ENCODE measurements around the gene GATAD2A.

GATAD2A gene

DNA sequence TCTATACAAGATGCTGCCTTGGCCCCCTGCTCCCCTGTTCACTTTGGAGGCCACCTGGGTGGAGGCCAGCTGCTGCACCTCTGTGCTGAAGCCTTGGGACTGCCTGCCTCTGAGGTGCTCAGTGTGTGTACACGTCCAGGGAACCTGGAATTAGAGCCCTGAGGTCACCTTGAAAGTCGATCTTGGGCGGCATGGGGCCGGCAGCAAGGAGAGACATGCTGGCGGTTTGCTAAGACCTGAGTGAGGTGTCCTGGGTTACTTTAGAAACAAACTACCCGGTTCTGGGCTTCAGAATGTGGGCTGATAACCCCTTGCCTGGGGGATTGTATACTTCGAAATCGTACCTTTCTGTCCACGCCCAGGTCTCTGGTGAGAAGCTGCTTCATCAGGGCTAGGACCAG is 84.3 kb downstream of the GATAD2A start:
- TF ChIP-seq GATA3 (IDR thresholded peaks at IDR 0.05; ENCODE audit: low read depth, low read length) (no peak), GATA2 (IDR thresholded peaks at IDR 0.05; ENCODE audit: low read depth, low read length) (no peak)

DNA sequence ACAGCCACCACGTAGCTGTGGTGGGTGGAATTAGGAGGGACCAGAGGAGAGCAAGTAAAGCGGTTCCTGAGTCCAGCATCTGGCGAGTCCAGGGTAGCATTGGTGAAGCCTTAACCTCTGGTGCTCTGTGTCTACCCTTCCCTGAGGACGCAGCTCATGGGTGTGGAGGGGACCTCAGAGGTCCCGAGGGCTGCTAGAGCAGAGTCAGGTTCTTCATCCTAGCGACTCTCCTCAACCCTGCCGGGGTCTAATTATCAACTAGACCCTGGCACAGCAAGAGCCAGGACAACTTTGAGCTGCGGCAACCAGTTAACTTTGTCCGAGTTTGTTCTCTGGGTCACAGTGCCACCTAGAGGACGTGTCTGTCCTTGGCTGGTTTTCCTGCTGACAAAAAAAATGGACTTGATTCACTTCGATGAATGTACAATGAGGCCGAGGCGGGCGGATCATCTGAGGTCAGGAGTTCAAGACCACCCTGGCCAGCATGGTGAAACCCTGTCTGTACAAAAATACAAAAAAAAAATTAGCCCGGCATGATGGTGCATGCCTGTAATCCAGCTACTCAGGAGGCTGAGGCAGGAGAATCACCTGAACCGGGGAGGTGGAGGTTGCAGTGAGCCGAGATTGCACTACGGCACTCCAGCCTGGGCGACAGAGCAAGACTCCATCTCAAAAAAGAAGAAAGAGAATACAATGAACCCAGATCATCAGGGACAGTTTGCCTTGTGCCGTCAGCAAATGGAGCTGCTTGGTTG is 84.9 kb downstream of the GATAD2A start:
- TF ChIP-seq GATA2 (IDR thresholded peaks at IDR 0.05; ENCODE audit: low read depth, low read length) (no peak), GATA3 (IDR thresholded peaks at IDR 0.05; ENCODE audit: low read depth, low read length) (no peak)

DNA sequence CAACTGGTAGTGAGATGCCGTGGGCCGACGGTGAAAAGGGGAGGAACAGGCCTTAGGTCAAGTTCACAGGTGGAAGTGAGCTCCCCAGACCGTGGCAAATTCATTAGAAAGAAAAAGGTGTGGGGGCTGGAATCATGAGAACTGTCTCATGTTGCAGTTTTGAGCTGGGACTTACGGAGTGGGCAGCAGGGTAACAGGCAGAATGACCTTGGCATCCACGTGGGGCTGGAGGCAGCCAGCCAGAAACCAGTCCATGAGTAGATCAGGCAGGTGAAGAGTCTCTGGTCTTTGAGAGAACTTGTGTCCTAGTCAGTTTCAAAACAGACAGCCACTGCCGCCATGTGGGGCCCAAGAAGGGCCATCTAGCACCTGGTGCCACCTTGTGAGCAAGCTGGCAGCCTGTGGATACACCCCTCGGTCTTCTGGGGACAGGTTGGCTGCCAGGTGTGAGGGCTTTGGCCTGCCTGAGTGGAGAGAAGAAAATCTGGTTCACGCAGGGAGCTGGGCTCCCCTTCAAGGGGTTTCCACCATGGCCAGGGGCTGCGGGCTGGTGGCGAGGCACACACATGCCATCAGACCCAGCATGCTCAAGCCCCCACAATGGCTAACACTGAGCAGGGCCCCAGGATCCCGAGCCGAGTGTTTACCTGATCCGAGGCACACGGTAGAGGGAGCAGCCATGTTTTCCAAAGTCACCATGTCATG is 86.0 kb downstream of the GATAD2A start:
- TF ChIP-seq GATA3 (IDR thresholded peaks at IDR 0.05; ENCODE audit: low read depth, low read length) (no peak), GATA2 (IDR thresholded peaks at IDR 0.05; ENCODE audit: low read depth, low read length) (no peak)

DNA sequence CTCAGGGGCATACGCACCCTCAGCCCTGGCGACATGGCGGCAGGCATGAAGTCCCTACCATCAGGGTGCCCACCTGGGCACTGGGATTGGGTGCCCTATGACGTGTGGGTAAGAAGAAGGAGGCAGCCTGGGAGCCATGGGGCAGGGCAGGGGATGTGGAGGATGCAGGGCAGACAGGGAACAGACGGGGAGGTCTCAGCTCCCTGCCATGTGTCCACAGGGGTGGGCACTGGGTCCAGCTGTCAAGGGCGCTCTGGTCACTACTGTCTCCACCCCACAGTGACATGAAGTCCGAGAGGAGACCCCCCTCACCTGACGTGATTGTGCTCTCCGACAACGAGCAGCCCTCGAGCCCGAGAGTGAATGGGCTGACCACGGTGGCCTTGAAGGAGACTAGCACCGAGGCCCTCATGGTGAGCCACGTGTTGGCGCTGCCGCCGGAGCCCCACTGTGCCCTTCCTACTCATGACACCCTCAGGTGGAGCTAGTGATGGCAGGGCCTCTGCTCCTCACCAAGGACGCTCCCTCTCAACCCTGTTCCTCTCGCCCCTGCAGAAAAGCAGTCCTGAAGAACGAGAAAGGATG is 86.6 kb downstream of the GATAD2A start:
- TF ChIP-seq GATA3 (IDR thresholded peaks at IDR 0.05; ENCODE audit: low read depth, low read length) = no peak

DNA sequence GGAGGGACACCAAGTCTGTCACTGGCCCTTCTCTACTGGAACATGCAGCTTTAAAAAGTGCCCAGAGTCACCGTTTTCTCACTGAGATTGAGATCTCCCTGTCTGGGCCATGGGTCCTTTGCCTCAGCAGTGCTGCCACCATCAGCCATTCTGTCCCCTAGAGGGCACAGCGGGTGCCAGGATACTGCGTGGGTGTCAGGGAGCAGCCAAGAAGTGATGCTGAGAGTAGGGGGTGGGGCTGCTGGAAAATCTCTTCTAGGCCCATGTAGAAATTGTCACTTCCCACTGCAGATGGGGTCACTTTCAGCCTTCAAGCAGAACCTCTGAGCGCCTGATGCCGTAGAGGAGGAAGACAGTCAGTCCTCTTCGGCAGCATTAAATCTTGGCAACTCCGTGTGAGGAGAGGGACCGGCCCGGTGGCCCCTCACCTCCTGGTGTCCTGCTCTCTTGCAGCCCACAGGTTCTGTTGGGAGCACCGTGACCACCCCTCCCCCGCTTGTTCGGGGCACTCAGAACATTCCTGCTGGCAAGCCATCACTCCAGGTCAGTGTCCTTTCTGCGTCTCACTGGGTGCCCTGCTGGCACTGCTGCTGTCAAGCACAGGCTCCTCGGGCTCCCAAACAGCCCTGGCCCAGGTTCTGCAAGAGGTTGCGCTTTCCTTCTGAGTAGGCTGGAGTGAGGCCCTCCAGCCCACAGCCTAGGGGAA is 88.5 kb downstream of the GATAD2A start:
- TF ChIP-seq GATA3 (IDR thresholded peaks at IDR 0.05; ENCODE audit: low read depth, low read length) = no peak
- no peak for TF ChIP-seq GATA2 (IDR thresholded peaks at IDR 0.05; ENCODE audit: low read depth, low read length)

DNA sequence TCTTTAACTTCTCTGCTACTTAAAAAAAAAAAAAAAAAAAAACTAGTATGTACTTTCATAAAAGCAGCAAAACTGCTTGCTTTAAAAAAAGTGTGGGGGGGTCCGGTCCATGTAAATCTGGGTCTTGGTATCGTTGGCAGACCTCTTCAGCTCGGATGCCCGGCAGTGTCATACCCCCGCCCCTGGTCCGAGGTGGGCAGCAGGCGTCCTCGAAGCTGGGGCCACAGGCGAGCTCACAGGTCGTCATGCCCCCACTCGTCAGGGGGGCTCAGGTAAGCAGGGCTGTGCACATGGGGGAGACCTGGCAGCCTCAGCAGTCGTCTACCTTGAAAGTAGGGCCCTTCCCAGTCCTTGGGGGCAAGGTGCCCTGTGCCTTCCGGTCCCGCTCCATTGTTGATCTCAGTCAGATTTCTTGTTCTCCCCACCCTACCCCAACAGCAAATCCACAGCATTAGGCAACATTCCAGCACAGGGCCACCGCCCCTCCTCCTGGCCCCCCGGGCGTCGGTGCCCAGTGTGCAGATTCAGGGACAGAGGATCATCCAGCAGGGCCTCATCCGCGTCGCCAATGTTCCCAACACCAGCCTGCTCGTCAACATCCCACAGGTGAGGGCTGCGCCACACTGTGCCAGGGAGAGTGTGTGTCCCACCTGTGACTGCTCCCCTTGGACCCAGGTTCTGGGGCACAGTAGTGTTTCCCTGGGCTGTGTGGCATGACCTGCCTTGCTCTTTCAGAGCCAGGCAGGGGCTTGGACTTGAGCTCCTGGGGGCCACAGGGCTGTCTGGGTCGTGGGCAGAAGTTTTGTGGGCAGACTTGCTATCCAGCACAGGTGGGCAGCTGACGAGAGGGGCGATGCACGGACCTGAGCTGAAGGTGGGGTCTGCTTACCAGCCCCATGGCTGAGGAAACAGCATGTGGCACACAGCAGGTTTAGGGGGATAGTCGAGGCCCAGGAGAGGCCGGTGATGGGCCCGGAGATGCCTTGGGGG is 90.4 kb downstream of the GATAD2A start:
- TF ChIP-seq GATA3 (IDR thresholded peaks at IDR 0.05; ENCODE audit: low read depth, low read length) = no peak

DNA sequence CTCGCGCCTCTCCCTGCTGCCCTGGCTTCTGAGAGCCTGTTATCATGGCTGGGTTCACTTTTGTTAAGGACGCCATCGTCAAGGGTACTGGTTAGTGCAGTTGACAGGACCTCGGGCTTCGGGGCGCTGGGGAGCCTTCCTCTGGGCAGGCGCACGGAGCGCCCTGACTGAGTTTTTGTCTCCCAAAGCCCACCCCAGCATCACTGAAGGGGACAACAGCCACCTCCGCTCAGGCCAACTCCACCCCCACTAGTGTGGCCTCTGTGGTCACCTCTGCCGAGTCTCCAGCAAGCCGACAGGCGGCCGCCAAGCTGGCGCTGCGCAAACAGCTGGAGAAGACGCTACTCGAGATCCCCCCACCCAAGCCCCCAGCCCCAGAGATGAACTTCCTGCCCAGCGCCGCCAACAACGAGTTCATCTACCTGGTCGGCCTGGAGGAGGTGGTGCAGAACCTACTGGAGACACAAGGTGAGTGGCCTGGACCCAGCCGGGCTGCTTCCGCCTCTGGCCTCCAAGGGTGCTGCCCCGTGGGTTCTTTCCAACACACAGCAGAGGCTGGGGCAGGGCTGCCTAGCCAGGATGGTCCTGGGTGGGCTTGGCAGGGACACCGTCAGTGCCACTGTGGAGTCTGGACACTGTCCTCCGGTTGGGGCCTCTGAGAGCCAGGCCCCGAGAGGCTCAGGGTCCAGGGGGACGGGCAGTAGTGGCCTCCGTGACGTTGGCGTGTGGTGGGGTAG is 92.9 kb downstream of the GATAD2A start:
- TF ChIP-seq GATA3 (IDR thresholded peaks at IDR 0.05; ENCODE audit: low read depth, low read length) = no peak
- no peak for TF ChIP-seq GATA2 (IDR thresholded peaks at IDR 0.05; ENCODE audit: low read depth, low read length)

DNA sequence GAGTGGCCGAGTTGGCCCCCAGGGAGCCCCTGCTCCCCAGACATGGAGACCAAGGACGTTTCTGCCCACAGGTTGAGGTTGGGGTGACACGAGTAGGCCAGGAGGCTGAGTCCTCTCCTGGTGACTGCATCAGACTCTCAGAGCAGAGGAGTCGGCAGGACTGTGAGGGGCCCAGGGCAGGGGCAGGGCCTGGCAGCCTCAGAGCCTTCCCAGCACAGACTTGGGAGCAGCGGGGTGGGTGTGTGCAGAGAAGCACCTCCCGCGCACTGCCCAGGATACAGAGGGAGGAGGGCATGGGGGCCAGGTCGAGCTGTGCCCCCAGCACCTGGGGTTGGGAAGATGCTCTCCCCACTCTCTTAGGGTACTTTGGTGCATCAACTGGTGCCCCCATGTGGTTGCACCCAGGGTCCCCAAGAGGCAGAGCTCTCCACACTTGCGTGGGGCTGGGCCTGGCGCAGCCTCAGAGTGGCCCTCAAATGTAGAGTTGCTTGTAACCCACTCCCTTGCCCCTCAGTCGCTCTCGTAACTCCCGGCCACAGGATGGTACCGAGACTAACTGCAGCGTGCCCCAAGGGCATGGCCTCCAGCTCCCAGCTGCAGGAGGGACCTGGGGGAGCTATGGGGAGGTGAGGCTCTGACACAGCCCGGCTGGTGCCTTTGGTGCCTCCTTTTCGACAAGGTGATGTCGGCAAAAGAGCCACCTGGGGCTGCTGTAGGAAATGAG is 94.0 kb downstream of the GATAD2A start:
- TF ChIP-seq GATA2 (IDR thresholded peaks at IDR 0.05; ENCODE audit: low read depth, low read length) = no peak
- no peak for TF ChIP-seq GATA3 (IDR thresholded peaks at IDR 0.05; ENCODE audit: low read depth, low read length)

DNA sequence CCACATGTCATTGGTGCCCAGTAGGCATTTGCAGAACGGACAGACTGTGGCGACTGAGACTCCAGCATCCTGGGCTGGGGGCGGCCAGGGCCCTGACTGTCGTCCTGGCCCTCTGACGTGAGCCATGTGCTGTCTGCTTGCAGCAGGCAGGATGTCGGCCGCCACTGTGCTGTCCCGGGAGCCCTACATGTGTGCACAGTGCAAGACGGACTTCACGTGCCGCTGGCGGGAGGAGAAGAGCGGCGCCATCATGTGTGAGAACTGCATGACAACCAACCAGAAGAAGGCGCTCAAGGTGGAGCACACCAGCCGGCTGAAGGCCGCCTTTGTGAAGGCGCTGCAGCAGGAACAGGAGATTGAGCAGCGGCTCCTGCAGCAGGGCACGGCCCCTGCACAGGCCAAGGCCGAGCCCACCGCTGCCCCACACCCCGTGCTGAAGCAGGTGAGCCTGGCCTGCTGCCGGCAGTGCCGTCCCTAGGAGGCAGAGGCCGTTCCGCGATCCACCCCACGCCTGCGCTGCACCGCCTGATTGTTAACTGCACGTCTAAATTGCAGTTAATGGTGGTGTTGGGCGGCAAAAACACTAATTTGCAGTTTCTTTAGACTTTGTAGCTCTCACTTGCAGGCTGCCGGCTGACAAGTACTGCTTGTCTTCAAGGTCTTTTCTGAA is 95.6 kb downstream of the GATAD2A start:
- TF ChIP-seq GATA2 (IDR thresholded peaks at IDR 0.05; ENCODE audit: low read depth, low read length) = no peak
- no peak for TF ChIP-seq GATA3 (IDR thresholded peaks at IDR 0.05; ENCODE audit: low read depth, low read length)

DNA sequence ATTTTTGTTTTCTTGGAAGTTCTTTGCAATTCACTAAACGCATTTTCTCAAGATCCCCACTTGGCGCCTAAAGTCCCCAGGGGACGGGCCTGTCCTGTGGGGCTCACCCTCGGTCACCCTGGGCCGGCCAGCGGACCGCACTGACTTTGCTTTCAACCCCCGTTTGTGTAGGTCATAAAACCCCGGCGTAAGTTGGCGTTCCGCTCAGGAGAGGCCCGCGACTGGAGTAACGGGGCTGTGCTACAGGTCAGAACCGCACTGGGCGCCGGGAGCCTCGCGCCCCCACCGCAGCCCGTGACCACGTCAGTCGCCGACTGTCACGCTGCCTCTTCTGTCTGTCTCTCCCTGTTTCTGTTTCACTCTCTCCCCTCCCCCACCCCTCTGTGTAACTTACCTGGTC is 96.3 kb downstream of the GATAD2A start:
- no peak for TF ChIP-seq GATA3 (IDR thresholded peaks at IDR 0.05; ENCODE audit: low read depth, low read length)
- no peak for TF ChIP-seq GATA2 (IDR thresholded peaks at IDR 0.05; ENCODE audit: low read depth, low read length)

DNA sequence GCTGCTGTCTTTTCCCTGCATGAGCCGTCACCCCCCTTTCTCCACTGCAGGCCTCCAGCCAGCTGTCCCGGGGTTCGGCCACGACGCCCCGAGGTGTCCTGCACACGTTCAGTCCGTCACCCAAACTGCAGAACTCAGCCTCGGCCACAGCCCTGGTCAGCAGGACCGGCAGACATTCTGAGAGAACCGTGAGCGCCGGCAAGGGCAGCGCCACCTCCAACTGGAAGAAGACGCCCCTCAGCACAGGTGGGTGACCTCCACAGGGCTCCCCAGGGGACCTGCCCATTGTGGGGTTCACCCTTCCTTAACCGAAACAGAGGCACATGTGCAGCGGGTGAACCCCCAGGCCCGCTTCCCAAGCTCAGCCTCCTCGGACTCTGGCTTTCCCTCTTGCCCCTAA is 96.8 kb downstream of the GATAD2A start:
- no peak for TF ChIP-seq GATA3 (IDR thresholded peaks at IDR 0.05; ENCODE audit: low read depth, low read length)
- no peak for TF ChIP-seq GATA2 (IDR thresholded peaks at IDR 0.05; ENCODE audit: low read depth, low read length)

Measured in SH-SY5Y (cell line).